ENCODE measurements around the gene MBTPS1. TPM values are rescaled to one million over a fixed set of nuclear protein-coding genes. Genes with fewer than 3 reads are reported as not detected.

MBTPS1 gene
- total and polyA plus RNA-seq, 2 experiments from 2014 or later: 18.1 to 49.3 TPM

GRCh38 chr16:84058211-84058610 lies 58.5 kb downstream of the MBTPS1 start:
- Mint-ChIP-seq H3K4me1 (peaks cover 9% of the 10 kb centered on the region; the same call in 1 of the 3 replicates), H3K36me3 (ENCODE audit: low read depth) (peaks cover 73% of the 10 kb centered on the region), H3K27me3 (ENCODE audit: insufficient read depth, low read depth, poor library complexity) (peaks cover 7% of the 10 kb centered on the region), H3K4me3 (no peak overlapping the region), H3K9me3 (no peaks in the 10 kb centered on the region), H3K27ac (no peak overlapping the region)
- H3K9me2 ChIP-seq (ENCODE audit: insufficient read depth): no peaks in the 10 kb centered on the region
- 0 out of 2 replicates have a peak, but pooled peaks cover 4% of the 10 kb centered on the region for H3K4me1 ChIP-seq (ENCODE audit: insufficient read depth)
- no peak for TF ChIP-seq STAT1 (IDR thresholded peaks at IDR 0.05; ENCODE audit: unreplicated experiment)
- TF ChIP-seq CREB1 (CRISPR knock-in tag; IDR thresholded peaks at IDR 0.05; ENCODE audit: low read depth): no peak
- no peak for TF ChIP-seq EZH2 (IDR thresholded peaks at IDR 0.05; ENCODE audit: low read depth, unreplicated experiment)
- no peak for TF ChIP-seq CTCF (conservative IDR thresholded peaks at IDR 0.05; ENCODE audit: low read depth in 2 of 2)
- no peak for TF ChIP-seq POLR2AphosphoS5 (IDR thresholded peaks at IDR 0.05; ENCODE audit: low read depth)
- no peak for TF ChIP-seq ZNF114 (CRISPR knock-in tag; IDR thresholded peaks at IDR 0.05)
- no peak for TF ChIP-seq JUNB (IDR thresholded peaks at IDR 0.05; ENCODE audit: unreplicated experiment)
- TF ChIP-seq NANOG (IDR thresholded peaks at IDR 0.05; ENCODE audit: borderline replicate concordance): no peak
- TF ChIP-seq REST (IDR thresholded peaks at IDR 0.05; ENCODE audit: unreplicated experiment): no peak
- TF ChIP-seq ETS1 (IDR thresholded peaks at IDR 0.05): no peak
- no peak for TF ChIP-seq ZNF462 (CRISPR knock-in tag; IDR thresholded peaks at IDR 0.05)
- TF ChIP-seq ZNF331 (CRISPR knock-in tag; IDR thresholded peaks at IDR 0.05; ENCODE audit: low read depth): no peak
- TF ChIP-seq EZH2phosphoT487 (IDR thresholded peaks at IDR 0.05; ENCODE audit: unreplicated experiment): no peak
- ATAC-seq: no peak
- peaks cover 8% of the 10 kb centered on the region for H4K20me1 ChIP-seq (replicated peaks; ENCODE audit: insufficient read depth)
- H2AFZ ChIP-seq: no peak overlapping the region
- H3K79me2 ChIP-seq (replicated peaks; ENCODE audit: insufficient read depth): no peaks in the 10 kb centered on the region
- H3K4me2 ChIP-seq: no peak overlapping the region
- H3K4me3 ChIP-seq: no peak overlapping the region
- no peaks in the 10 kb centered on the region for H3K27me3 ChIP-seq (ENCODE audit: insufficient read depth)
- H3K27ac ChIP-seq (ENCODE audit: low read depth): no peak overlapping the region
- H3K36me3 ChIP-seq (ENCODE audit: insufficient read depth): peaks cover 6% of the 10 kb centered on the region; the same call in 1 of the 2 replicates
- H3F3A ChIP-seq (replicated peaks; ENCODE audit: low read depth): 0 out of 2 replicates have a peak, but pooled peaks cover 3% of the 10 kb centered on the region
- DNase-seq (ENCODE audit: low spot score): no peak

Measured in GM23338 (cell line).